H1 (cell line): ENCODE results near the gene PLA2G4A. TPM values are rescaled to one million over a fixed set of nuclear protein-coding genes. Genes with fewer than 3 reads are reported as not detected.

Experiments
- CTCF ChIA-PET: fragments of 300-600 bp; sonication (Branson Sonifier 250); formaldehyde crosslinking; loops from one replicate; lab custom pipeline; 2021; ENCODE audit not compliant: partially characterized antibody; lab: Charles Lee
- POLR2A ChIA-PET: fragments of 300-600 bp; sonication (Branson Sonifier 250); formaldehyde crosslinking; loops from one replicate; lab custom pipeline; 2021; ENCODE audit warnings: inconsistent platforms; ENCODE audit not compliant: partially characterized antibody; lab: Charles Lee
- DNase-seq, 2 experiments: peaks; one replicate each; pipeline versions ENCODE4 v3.0.0 to v3.0.0-alpha.2; 2010 to 2022; ENCODE audit warnings: low spot score in 2 of 2, low read depth in 1 of 2, mixed read lengths in 1 of 2
- FAIRE-seq: peaks from 2 replicates; lab custom pipeline; 2011; peaks lifted over from hg19 to GRCh38; lab: Jason Lieb, UNC
- H2AFZ ChIP-seq: 2 replicates; pipeline ENCODE4 v1.8.1; 2012; ENCODE audit warnings: low read length, inconsistent platforms
- H2AK5ac ChIP-seq: 2 replicates; pipeline ENCODE4 v1.6.1; 2013; ENCODE audit warnings: low read depth, low read length
- H2BK120ac ChIP-seq: replicated peaks from 2 replicates; pipeline ENCODE3; 2013; ENCODE audit warnings: low read depth, low read length, inconsistent platforms
- H2BK12ac ChIP-seq: 2 replicates; pipeline ENCODE4 v1.6.1; 2013; ENCODE audit warnings: low read depth, low read length
- H2BK15ac ChIP-seq: 2 replicates; pipeline ENCODE4 v1.6.1; 2013; ENCODE audit warnings: low read length
- H2BK20ac ChIP-seq: 2 replicates; pipeline ENCODE4 v1.6.1; 2013; ENCODE audit warnings: low read length
- H2BK5ac ChIP-seq: 2 replicates; pipeline ENCODE4 v1.6.1; 2013; ENCODE audit warnings: low read depth, low read length
- H3K14ac ChIP-seq: 2 replicates; pipeline ENCODE4 v1.6.1; 2013; ENCODE audit warnings: inconsistent platforms; ENCODE audit not compliant: insufficient read length
- H3K18ac ChIP-seq: 2 replicates; pipeline ENCODE4 v1.6.1; 2013; ENCODE audit warnings: low read length; ENCODE audit errors: extremely low read depth
- H3K23ac ChIP-seq: 2 replicates; pipeline ENCODE4 v1.6.1; 2013; ENCODE audit warnings: inconsistent platforms; ENCODE audit not compliant: insufficient read length
- H3K23me2 ChIP-seq: 2 replicates; pipeline ENCODE4 v1.6.1; 2013; ENCODE audit warnings: low read depth, low read length
- H3K27ac ChIP-seq: 2 replicates; pipeline ENCODE4 v1.6.1; 2011; ENCODE audit warnings: low read depth, low read length, inconsistent platforms
- H3K27me3 ChIP-seq, 4 experiments: replicated peaks in 1 of 4; 1 replicate in 1 of 4; 2 replicates in 3 of 4; pipeline versions ENCODE4 v1.6.1 to v1.8.1; 2011 to 2013; ENCODE audit warnings: low read length in 3 of 4, mild to moderate bottlenecking in 3 of 4, inconsistent platforms in 2 of 4, mixed read lengths in 2 of 4, moderate library complexity in 1 of 4; ENCODE audit not compliant: control insufficient read depth in 3 of 4, insufficient read depth in 3 of 4; ENCODE audit errors: extremely low read depth in 1 of 4
- H3K36me3 ChIP-seq, 4 experiments: 2 replicates each; pipeline versions ENCODE4 v1.6.1 to v1.8.1; 2011 to 2013; ENCODE audit warnings: mild to moderate bottlenecking in 4 of 4, low read length in 3 of 4, moderate library complexity in 2 of 4, control low read depth in 1 of 4, inconsistent platforms in 1 of 4; ENCODE audit not compliant: insufficient read depth in 4 of 4, control insufficient read depth in 2 of 4
- H3K4ac ChIP-seq: replicated peaks from 2 replicates; pipeline ENCODE3; 2013; ENCODE audit warnings: low read length, low read depth, mixed read lengths, inconsistent platforms; ENCODE audit not compliant: insufficient read length
- H3K4me1 ChIP-seq, 4 experiments: replicated peaks in 1 of 4; 1 replicate in 1 of 4; 2 replicates in 3 of 4; pipeline versions ENCODE4 v1.6.1 to v1.8.1; 2011 to 2013; ENCODE audit warnings: low read length in 3 of 4, inconsistent platforms in 2 of 4, mixed read lengths in 1 of 4; ENCODE audit not compliant: insufficient read depth in 4 of 4, control insufficient read depth in 3 of 4
- H3K4me2 ChIP-seq, 2 experiments: 2 replicates each; pipeline versions ENCODE4 v1.6.1 to v1.8.1; 2011 to 2013; ENCODE audit warnings: low read depth in 2 of 2, low read length in 2 of 2, control low read depth in 1 of 2, inconsistent platforms in 1 of 2, mild to moderate bottlenecking in 1 of 2; ENCODE audit not compliant: insufficient read depth in 1 of 2
- H3K4me3 ChIP-seq, 4 experiments: fragments of 200-600, 300-600 bp in 1 of 4; sonication (generic), shearing (Covaris generic), sonication (Bioruptor Twin) in 1 of 4; 2 replicates each; pipeline versions ENCODE4 v1.5.1 to v1.8.1; 2011 to 2016; ENCODE audit warnings: low read length in 4 of 4, low read depth in 3 of 4, control low read depth in 2 of 4, inconsistent platforms in 2 of 4, mild to moderate bottlenecking in 2 of 4, mixed read lengths in 1 of 4, moderate library complexity in 1 of 4; ENCODE audit not compliant: insufficient read depth in 2 of 4; ENCODE audit errors: extremely low read depth in 1 of 4
- H3K56ac ChIP-seq: replicated peaks from 2 replicates; pipeline ENCODE3; 2013; ENCODE audit warnings: low read depth, mild to moderate bottlenecking, mixed read lengths, low read length, inconsistent platforms; ENCODE audit not compliant: insufficient read length
- H3K79me1 ChIP-seq: 2 replicates; pipeline ENCODE4 v1.6.1; 2013; ENCODE audit warnings: low read depth, low read length, control low read depth
- H3K79me2 ChIP-seq, 2 experiments: 2 replicates each; pipeline versions ENCODE4 v1.6.1 to v1.8.1; 2012 to 2013; ENCODE audit warnings: low read length in 2 of 2, mild to moderate bottlenecking in 2 of 2, inconsistent platforms in 1 of 2; ENCODE audit not compliant: insufficient read depth in 2 of 2, control insufficient read depth in 1 of 2
- H3K9ac ChIP-seq, 4 experiments: replicated peaks in 1 of 4; 1 replicate in 1 of 4; 2 replicates in 3 of 4; pipeline versions ENCODE4 v1.6.1 to v1.8.1; 2011 to 2013; ENCODE audit warnings: low read depth in 3 of 4, low read length in 3 of 4, control low read depth in 2 of 4, mild to moderate bottlenecking in 2 of 4, moderate library complexity in 2 of 4, inconsistent platforms in 1 of 4; ENCODE audit errors: extremely low read depth in 1 of 4
- H3K9me3 ChIP-seq, 2 experiments: 2 replicates each; pipeline versions ENCODE4 v1.6.1 to v1.8.1; 2012 to 2013; ENCODE audit warnings: mild to moderate bottlenecking in 2 of 2, moderate library complexity in 2 of 2, control low read depth in 1 of 2, inconsistent platforms in 1 of 2, low read depth in 1 of 2, low read length in 1 of 2, mixed read lengths in 1 of 2; ENCODE audit not compliant: insufficient read depth in 2 of 2
- H4K20me1 ChIP-seq, 2 experiments: replicated peaks in 1 of 2; 2 replicates each; pipeline versions ENCODE3 to v1.8.1; 2011 to 2013; ENCODE audit warnings: inconsistent platforms in 2 of 2, low read length in 2 of 2, mild to moderate bottlenecking in 1 of 2; ENCODE audit not compliant: insufficient read depth in 2 of 2, control insufficient read depth in 1 of 2
- H4K5ac ChIP-seq: 2 replicates; pipeline ENCODE4 v1.6.1; 2013; ENCODE audit warnings: low read length, low read depth, mixed read lengths, inconsistent platforms; ENCODE audit not compliant: insufficient read length
- H4K8ac ChIP-seq: 2 replicates; pipeline ENCODE4 v1.8.0; 2013; ENCODE audit warnings: mild to moderate bottlenecking, moderate library complexity, low read length, inconsistent platforms; ENCODE audit not compliant: insufficient read depth; ENCODE audit errors: extremely low read depth
- H4K91ac ChIP-seq: replicated peaks from 2 replicates; pipeline ENCODE3; 2013; ENCODE audit warnings: low read length, mixed read lengths, inconsistent platforms; ENCODE audit not compliant: insufficient read length
- ATF2 ChIP-seq: IDR thresholded peaks from 2 replicates; pipeline ENCODE4 v1.6.1; 2012; ENCODE audit warnings: low read length, inconsistent platforms
- CEBPB ChIP-seq: IDR thresholded peaks from 2 replicates; pipeline ENCODE4 v1.6.1; 2012; ENCODE audit warnings: low read depth, low read length
- CTBP2 ChIP-seq: IDR thresholded peaks from 2 replicates; pipeline ENCODE4 v1.7.0; 2011; ENCODE audit warnings: borderline replicate concordance, mild to moderate bottlenecking, moderate library complexity, mixed read lengths, low read length; ENCODE audit not compliant: insufficient read depth, insufficient read length
- HDAC2 ChIP-seq, 2 experiments: fragments of 300-600 bp in 1 of 2; sonication (generic) in 1 of 2; IDR thresholded peaks; 2 replicates each; pipeline ENCODE4 v1.6.1; 2011 to 2012; ENCODE audit warnings: low read depth in 2 of 2, low read length in 2 of 2, mild to moderate bottlenecking in 2 of 2, moderate library complexity in 2 of 2, borderline replicate concordance in 1 of 2, inconsistent platforms in 1 of 2
- KDM4A ChIP-seq: IDR thresholded peaks from one replicate; pipeline ENCODE4 v1.7.1; 2012; ENCODE audit warnings: low read depth, mild to moderate bottlenecking, moderate library complexity, low read length, inconsistent platforms; ENCODE audit not compliant: severe bottlenecking
- MAFK ChIP-seq: IDR thresholded peaks from 2 replicates; pipeline ENCODE4 v1.6.1; 2012; ENCODE audit warnings: low read depth, mild to moderate bottlenecking, improper control_type of control experiment, low read length
- MAX ChIP-seq: IDR thresholded peaks from 2 replicates; pipeline ENCODE4 v1.6.1; 2012; ENCODE audit warnings: inconsistent platforms
- NANOG ChIP-seq: IDR thresholded peaks from 2 replicates; pipeline ENCODE4 v1.6.1; 2011; ENCODE audit warnings: low read length, low read depth, mild to moderate bottlenecking, inconsistent platforms; ENCODE audit not compliant: insufficient read depth, poor library complexity, severe bottlenecking
- RNF2 ChIP-seq: fragments of 200-900, 300-1000 bp; sonication (generic); IDR thresholded peaks from 2 replicates; pipeline ENCODE4 v1.7.1; 2016; ENCODE audit warnings: borderline replicate concordance, low read depth, mild to moderate bottlenecking, antibody characterized with exemption, low read length; ENCODE audit not compliant: poor library complexity, severe bottlenecking; ENCODE audit errors: missing control alignments
- SUZ12 ChIP-seq: fragments of 200-600 bp; sonication (generic); IDR thresholded peaks from 2 replicates; pipeline ENCODE4 v1.6.1; 2012; ENCODE audit warnings: mild to moderate bottlenecking, inconsistent platforms, low read length, moderate library complexity, mixed read lengths
- YY1 ChIP-seq: IDR thresholded peaks from 2 replicates; pipeline ENCODE4 v1.6.1; 2011; ENCODE audit warnings: low read depth, mild to moderate bottlenecking, low read length
- polyA plus RNA-seq, 7 experiments: library from polyadenylated mRNA; depleted of rRNA in 3 of 7; stranded (reverse) in 5 of 7; unstranded in 2 of 7; fragments of >200 nt in 5 of 7; fragments of 200-250 nt in 2 of 7; gene quantifications; 1 replicate in 5 of 7; 2 replicates in 1 of 7; 4 replicates in 1 of 7; pipeline versions ENCODE4 v1.2.1 to v1.2.3, GENCODE V29; 2011 to 2013; ENCODE audit warnings: missing spikeins in 2 of 7, mixed read lengths in 2 of 7
- total RNA-seq: library from RNA; stranded (reverse); fragmentation: NEBNext Ultra II Directional; extraction: Animal tissue kit (Norgen Biotek cat#: 25700); gene quantifications from 2 replicates; pipeline ENCODE4 v1.2.1, GENCODE V29; 2021

Gene PLA2G4A
- total and polyA plus RNA-seq, 2 of the 8 experiments (the other 6 are each of a cell fraction or from before 2014, with no cell fraction given), result 0.63 to 1.4 TPM

- Histone ChIP-seq H2BK5ac (no peak overlapping the region), H3K56ac (no peak overlapping the region), H3K23ac (no peak overlapping the region), H3K4me2 (no peak overlapping the region), H2BK15ac (no peak overlapping the region), H4K5ac (no peak overlapping the region), H2BK12ac (no peak overlapping the region), H2BK20ac (no peak overlapping the region), H3K27me3 (no peaks in the 10 kb centered on the region), H3K79me1 (no peaks in the 10 kb centered on the region)
- no peak for DNase-seq
- no peak for TF ChIP-seq CEBPB
- TF ChIP-seq YY1, result no peak
- TF ChIP-seq ATF2, result no peak
- TF ChIP-seq RNF2, result no peak
- no peak for TF ChIP-seq SUZ12
- TF ChIP-seq HDAC2 (IDR thresholded peaks at IDR 0.05; ENCODE audit: borderline replicate concordance in 1 of 2, low read depth in 2 of 2, low read length in 2 of 2), result no peak
- no peak for TF ChIP-seq KDM4A
- no peak for TF ChIP-seq MAFK
- TF ChIP-seq CTBP2, result no peak
- no peak for TF ChIP-seq NANOG
- TF ChIP-seq MAX, result no peak
- TF ChIP-seq, all 59 proteins: peak for 0
- Histone ChIP-seq H2AFZ (no peak overlapping the region), H2AK5ac (no peak overlapping the region), H4K91ac (no peak overlapping the region), H3K18ac (no peak overlapping the region), H4K8ac (no peak overlapping the region), H3K9ac (no peak overlapping the region), H4K20me1 (no peaks in the 10 kb centered on the region), H3K23me2 (no peaks in the 10 kb centered on the region; the same call in 1 of the 2 replicates), H3K4me1 (no peaks in the 10 kb centered on the region), H3K27ac (no peak overlapping the region), H3K9me3 (no peaks in the 10 kb centered on the region), H2BK120ac (no peak overlapping the region), H3K4ac (no peak overlapping the region), H3K14ac (no peak overlapping the region), H3K79me2 (no peaks in the 10 kb centered on the region), H3K36me3 (no peaks in the 10 kb centered on the region), H3K4me3 (no peak overlapping the region)
- ChIA-PET POLR2A (no interaction called here), CTCF (interaction anchor here (0.6 to 1.6 kb wide), 5 partner anchors 16 to 317 kb away, joined by 3 read pairs; no protein-coding TSS in a partner anchor)
- FAIRE-seq, result no peak
Measured at GRCh38 chr1:186799689-186800054, 29.1 kb upstream of the PLA2G4A start.
